Right ventricle myocardium superior (tissue), 1 donor: Measurements from ENCODE around the gene CXorf65. TPM values are rescaled to one million over a fixed set of nuclear protein-coding genes. Genes with fewer than 3 reads are reported as not detected.
A peak's percentile ranks its signal among the peaks of the same experiment; 100 is the strongest.

Experiments used
- ATAC-seq: fragments of 200-7000 bp; cut with Tn5 transposase; one replicate; pipeline ENCODE4 v1.9.1; 2020; ENCODE audit warnings: mild to moderate bottlenecking; ENCODE audit not compliant: poor library complexity
- DNase-seq: peaks from one replicate; pipeline ENCODE4 v3.0.0-alpha.2; 2020
- intact Hi-C: fragments of 100-400 bp; cut with DNase I; formaldehyde crosslinking; loops from one replicate; pipeline ENCODE4 v1.11.2; 2022
- long read RNA-seq: library from polyadenylated mRNA; unstranded; transcript quantifications from one replicate; pipeline ENCODE4 v2.0.0, GENCODE V29; 2021
- total RNA-seq: library from RNA; stranded (reverse); fragmentation: NEBNext Ultra II Directional; extraction: Animal tissue kit (Norgen Biotek cat#: 25700); gene quantifications from one replicate; pipeline ENCODE4 v1.2.1, GENCODE V29; 2021
- donor health status: DM: no; HTN: yes; CAD: no; lungs with severe emphysema.

Gene CXorf65
- total RNA-seq: not detected
- long read RNA-seq: 0 reads

DNA sequence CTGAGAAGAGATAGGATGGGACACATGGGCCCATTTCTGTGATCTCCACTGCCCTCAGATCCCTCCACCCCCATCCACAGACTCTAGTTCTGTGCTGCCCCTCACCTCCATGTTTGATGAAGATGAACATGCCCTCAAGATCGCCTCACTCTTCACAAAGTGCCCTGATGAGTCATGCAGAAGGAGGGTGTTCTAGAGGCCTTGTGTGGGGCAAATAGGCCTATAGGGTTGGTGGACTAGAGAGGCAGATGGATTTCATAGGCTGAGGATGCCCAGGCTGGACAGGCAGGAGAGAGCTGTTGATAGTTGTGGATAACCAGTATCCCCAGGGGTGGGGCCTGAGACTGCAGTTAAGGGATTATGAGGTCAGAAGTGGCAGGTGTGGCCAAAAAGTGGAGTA lies at the start of gene CXorf65:
Gene CXorf65, minus strand, starts transcription at position 314 of the 400 bp plus-strand sequence. Its CDS starts 184 bp downstream, at position 130.
- DNase-seq: no peak
- no peak for ATAC-seq
- intact Hi-C loops: no loop called here

GRCh38 chrX:71154641-71155040 lies 48.1 kb upstream of the CXorf65 start:
- no peak for DNase-seq
- ATAC-seq: no peak
- intact Hi-C loops: no loop called here

- ATAC-seq: no peak
- intact Hi-C loops: no loop called here
- no peak for DNase-seq
These were observed 47.7 kb upstream of the CXorf65 start for GRCh38 chrX:71154196-71154595.

GRCh38 chrX:71151366-71151765 lies 44.8 kb upstream of the CXorf65 start:
- DNase-seq (no peak), ATAC-seq (no peak)
- intact Hi-C loops: no loop called here

- intact Hi-C loops: no loop called here
- ATAC-seq: no peak
- no peak for DNase-seq
These were observed 41.7 kb upstream of the CXorf65 start for GRCh38 chrX:71148278-71148663.

- ATAC-seq (no peak), DNase-seq (no peak)
- intact Hi-C loops: no loop called here
These were observed 41.1 kb upstream of the CXorf65 start for GRCh38 chrX:71147496-71148277.

- intact Hi-C loops: no loop called here
- ATAC-seq: no peak
- DNase-seq: no peak
These were observed 38.1 kb upstream of the CXorf65 start, which contains the start of gene NLGN3 for GRCh38 chrX:71144651-71145050. NLGN3 (plus strand) TSS chrX:71144841; CDS start chrX:71147750, 2,909 bp downstream.

- intact Hi-C loops: no loop called here
- DNase-seq (peak; percentile 50), ATAC-seq (peak; percentile 39)
These were observed 37.0 kb upstream of the CXorf65 start for GRCh38 chrX:71143508-71143907.

DNA sequence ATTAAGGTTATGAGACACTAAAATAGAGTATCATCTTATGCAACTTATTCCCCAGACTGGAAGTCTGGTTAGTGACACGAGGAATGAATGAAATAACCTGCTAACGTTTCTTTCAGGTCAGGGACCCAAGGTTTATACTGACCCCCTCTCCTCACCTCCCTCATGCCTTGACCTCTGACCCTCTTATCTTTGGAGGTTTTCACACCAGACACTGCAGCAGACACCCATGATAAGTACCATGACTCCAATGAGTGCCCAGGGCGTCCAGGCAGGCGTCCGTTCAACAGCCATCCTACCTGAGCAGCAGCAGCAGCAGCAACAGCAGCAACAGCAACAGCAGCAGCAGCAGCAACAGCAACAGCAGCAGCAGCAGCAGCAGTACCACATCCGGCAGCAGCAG lies 33.9 kb upstream of the CXorf65 start:
- intact Hi-C loops: no loop called here
- no peak for DNase-seq
- ATAC-seq: no peak

DNA sequence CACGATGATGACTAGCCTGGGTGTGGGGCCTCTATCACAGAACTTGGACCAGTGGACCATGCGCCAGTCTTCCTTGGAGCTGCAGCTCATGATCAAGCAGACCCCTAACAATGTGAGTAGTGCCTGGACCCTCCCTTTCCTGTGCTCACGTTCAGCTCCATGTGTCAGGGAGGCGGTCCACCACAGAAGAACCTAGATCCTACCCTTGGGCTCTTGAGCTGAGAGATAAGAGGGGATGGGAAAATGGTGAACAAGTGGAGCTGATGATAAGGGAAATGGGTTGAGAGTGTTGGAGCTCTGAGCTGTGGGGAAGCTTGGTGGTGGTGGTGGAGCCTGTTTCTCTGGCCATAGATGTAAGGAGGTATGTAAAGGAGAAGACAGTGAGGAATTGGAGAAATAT lies 25.0 kb upstream of the CXorf65 start:
- no peak for ATAC-seq
- no peak for DNase-seq
- intact Hi-C loops: no loop called here

DNA sequence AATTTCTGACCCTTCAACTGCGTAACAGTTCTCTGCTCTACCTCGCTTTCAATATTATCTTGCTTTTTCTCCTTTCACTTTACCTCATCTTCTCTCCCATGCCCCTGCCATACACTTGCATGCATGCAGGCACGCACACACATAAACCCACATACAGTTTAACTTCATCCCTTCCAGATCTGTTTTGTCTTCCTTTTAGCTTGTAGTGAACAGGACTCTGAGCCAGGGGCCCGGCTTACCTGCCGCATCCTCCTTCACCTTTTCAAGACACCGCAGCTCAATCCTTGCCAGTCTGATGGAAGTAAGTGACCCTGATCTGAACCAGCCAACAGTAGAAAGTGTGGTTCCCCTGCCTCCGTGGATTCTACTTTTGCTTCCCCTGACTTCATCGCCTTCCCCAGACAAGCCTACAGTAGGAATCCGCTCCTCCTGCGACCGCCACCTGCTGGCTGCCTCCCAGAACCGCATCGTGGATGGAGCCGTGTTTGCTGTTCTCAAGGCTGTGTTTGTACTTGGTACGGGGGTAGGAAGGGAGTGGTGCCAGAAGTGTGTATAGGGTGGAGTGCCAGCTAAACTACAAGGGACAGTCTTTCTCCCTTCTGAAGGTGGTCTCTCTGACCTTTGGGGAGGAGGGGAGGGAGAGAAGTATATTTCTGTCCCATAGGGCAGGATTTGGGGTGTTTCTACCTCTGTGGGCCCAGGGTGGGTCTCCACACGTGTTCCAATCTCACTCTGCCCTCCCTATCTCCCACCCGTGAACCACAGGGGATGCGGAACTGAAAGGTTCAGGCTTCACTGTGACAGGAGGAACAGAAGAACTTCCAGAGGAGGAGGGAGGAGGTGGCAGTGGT lies 22.6 kb upstream of the CXorf65 start:
- peak; percentile 77 for DNase-seq
- intact Hi-C loops: no loop called here
- ATAC-seq: peak; percentile 72

GRCh38 chrX:71128166-71128833 lies 21.8 kb upstream of the CXorf65 start:
- no peak for DNase-seq
- ATAC-seq: no peak
- intact Hi-C loops: no loop called here

DNA sequence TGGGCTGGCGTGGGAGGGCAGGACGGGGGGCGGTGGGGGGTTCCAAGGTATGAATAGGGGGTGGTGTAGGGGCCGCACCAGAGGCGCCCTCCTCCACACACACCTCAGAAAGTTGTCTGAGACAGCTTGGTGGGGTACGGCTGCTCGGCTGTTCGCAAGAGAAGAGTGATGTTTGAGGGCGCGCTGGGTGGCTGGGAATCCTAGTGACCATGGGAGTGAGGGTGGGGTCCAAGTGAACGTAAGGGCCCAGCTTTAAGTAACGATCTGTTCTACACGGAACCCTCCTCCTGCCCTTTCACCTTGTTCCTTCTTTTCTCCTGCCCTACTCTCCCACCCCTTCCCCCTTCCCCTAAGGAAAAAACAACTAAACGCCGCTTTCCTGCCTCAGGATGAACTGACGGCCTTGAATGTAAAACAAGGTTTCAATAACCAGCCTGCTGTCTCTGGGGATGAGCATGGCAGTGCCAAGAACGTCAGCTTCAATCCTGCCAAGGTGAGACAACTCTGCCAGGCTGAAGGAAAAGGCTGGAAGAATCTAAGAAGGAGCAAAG lies 12.5 kb upstream of the CXorf65 start:
- DNase-seq (no peak), ATAC-seq (peak; percentile 23)
- intact Hi-C loops: no loop called here

- DNase-seq: peak; percentile 91
- peak; percentile 99 for ATAC-seq
- intact Hi-C loops: no loop called here
These were observed 11.8 kb upstream of the CXorf65 start, which contains the start of gene MED12 for GRCh38 chrX:71118032-71118984. MED12 (plus strand) TSS chrX:71118596; CDS start chrX:71118755, 159 bp downstream.

- ATAC-seq: no peak
- intact Hi-C loops: no loop called here
- DNase-seq: no peak
These were observed 10.8 kb upstream of the CXorf65 start for GRCh38 chrX:71117358-71117757.

DNA sequence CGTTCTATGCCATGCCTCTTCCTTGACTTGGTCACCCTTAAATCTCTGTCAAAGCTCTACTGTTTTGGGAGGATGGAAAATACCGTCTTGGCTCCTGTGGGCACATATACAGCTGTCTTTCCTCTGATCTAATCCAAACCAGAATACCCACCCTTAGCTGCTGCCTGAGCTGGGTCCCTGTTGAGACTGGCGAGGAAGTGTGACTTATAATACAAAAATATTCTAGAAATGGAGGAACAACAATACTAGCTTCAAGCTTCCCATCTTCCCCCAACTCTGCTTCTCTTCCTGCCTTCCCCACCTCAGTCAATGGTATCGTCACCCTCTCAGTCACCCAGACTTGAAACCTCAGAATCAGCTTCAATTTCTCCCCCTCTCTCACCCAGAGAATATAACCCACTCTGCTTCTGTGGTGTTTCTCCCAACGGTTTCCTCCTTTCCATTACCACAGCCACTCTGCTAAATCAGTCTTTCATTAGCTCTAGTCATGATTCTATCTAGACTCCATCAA lies 5.4 kb upstream of the CXorf65 start:
- ATAC-seq (no peak), DNase-seq (no peak)
- intact Hi-C loops: no loop called here

DNA sequence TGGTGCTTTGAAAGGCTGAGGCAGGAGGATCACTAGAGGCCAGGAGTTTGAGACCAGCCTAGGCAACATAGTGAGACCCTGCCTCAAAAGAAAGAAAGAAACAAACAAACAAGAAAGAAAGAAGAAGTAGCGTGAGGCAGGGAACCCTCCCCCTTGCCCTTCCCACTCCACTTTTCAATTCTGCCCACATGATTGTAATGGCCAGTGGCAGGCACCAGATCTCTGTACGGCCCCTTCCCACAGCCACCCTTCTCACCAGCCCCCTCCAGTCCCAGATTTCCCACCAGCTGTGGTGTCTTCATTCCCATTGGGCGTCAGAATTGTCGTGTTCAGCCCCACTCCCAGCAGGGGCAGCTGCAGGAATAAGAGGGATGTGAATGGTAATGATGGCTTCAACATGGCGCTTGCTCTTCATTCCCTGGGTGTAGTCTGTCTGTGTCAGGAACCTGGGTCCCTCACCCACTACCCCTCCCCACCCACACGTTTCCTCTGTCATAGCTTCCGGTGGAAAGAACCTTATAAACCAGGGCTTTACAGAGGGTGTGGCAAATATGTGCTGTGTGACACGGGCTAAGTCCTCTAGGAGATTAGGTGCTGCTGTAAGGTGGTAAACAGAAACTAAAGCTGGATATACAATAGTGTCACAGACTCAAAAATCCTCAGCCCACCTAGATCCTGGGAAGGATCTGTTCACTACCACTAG lies 4.8 kb upstream of the CXorf65 start, which contains the start of gene IL2RG:
Gene IL2RG, minus strand, starts transcription at position 437 of the 703 bp plus-strand sequence. Its CDS starts 38 bp downstream, at position 399.
- no peak for ATAC-seq
- DNase-seq: no peak
- intact Hi-C loops: no loop called here
